Spleen (tissue), 11 donors: Measurements from ENCODE around the gene APBB1IP. TPM values are rescaled to one million over a fixed set of nuclear protein-coding genes. Genes with fewer than 3 reads are reported as not detected.
A peak's percentile ranks its signal among the peaks of the same experiment; 100 is the strongest.

Source experiments
- DNase-seq: peaks from one replicate; pipeline ENCODE4 v3.0.0-alpha.2; 2020
- H3K27ac ChIP-seq, 8 donors: fragments of 200-600 bp; sonication (generic) in 7 of 8; 1 replicate in 4 of 8; 2 replicates in 4 of 8; pipeline versions ENCODE4 v1.5.0 to v1.8.0; 2016 to 2021; ENCODE audit warnings: inconsistent platforms in 4 of 8, mild to moderate bottlenecking in 4 of 8, moderate library complexity in 1 of 8
- H3K27me3 ChIP-seq, 7 donors: fragments of 200-600 bp; sonication (generic) in 6 of 7; replicated peaks in 1 of 7; 1 replicate in 4 of 7; 2 replicates in 3 of 7; pipeline versions ENCODE4 v1.5.0 to v1.8.0; 2016 to 2021; ENCODE audit warnings: inconsistent platforms in 3 of 7, mild to moderate bottlenecking in 1 of 7
- H3K36me3 ChIP-seq, 6 donors: fragments of 200-600 bp; sonication (generic) in 5 of 6; 1 replicate in 4 of 6; 2 replicates in 2 of 6; pipeline versions ENCODE4 v1.5.0 to v1.8.0; 2016 to 2021; ENCODE audit warnings: inconsistent platforms in 2 of 6
- H3K4me1 ChIP-seq, 6 donors: fragments of 200-600 bp; sonication (generic) in 5 of 6; 1 replicate in 3 of 6; 2 replicates in 3 of 6; pipeline versions ENCODE4 v1.5.0 to v1.8.0; 2016 to 2021; ENCODE audit warnings: inconsistent platforms in 3 of 6
- H3K4me3 ChIP-seq, 8 donors: fragments of 200-600 bp; sonication (generic) in 7 of 8; 1 replicate in 4 of 8; 2 replicates in 4 of 8; pipeline versions ENCODE4 v1.5.0 to v1.8.0; 2016 to 2021; ENCODE audit warnings: inconsistent platforms in 4 of 8, mild to moderate bottlenecking in 4 of 8, moderate library complexity in 2 of 8
- H3K9me3 ChIP-seq, 8 donors: fragments of 200-600 bp; sonication (generic) in 7 of 8; 1 replicate in 4 of 8; 2 replicates in 4 of 8; pipeline versions ENCODE4 v1.5.0 to v1.8.0; 2016 to 2021; ENCODE audit warnings: inconsistent platforms in 4 of 8
- CTCF ChIP-seq, 11 experiments: fragments of 200-600 bp in 7 of 11; fragments of 450-650 bp in 4 of 11; sonication (generic) in 4 of 11; IDR thresholded peaks in 8 of 11; conservative IDR thresholded peaks in 3 of 11; 1 replicate in 7 of 11; 2 replicates in 4 of 11; pipeline versions ENCODE4 v1.4.0 to v1.8.0; 2016 to 2021; ENCODE audit warnings: antibody characterized with exemption in 11 of 11, inconsistent platforms in 4 of 11, mild to moderate bottlenecking in 1 of 11
- POLR2A ChIP-seq, 3 donors: fragments of 450-650 bp; IDR thresholded peaks; one replicate each; pipeline ENCODE4 v1.5.1; 2017; ENCODE audit warnings: antibody characterized with exemption in 3 of 3, mild to moderate bottlenecking in 1 of 3
- POLR2AphosphoS5 ChIP-seq, 3 donors: sonication (generic); formaldehyde crosslinking; IDR thresholded peaks; one replicate each; pipeline ENCODE4 v1.5.1; 2017; ENCODE audit warnings: antibody characterized with exemption in 3 of 3
- WGBS, 5 donors: extraction: QIAGEN DNeasy Blood & Tissue Kit in 3 of 5; methylation state at CpG; one replicate each; pipeline versions ENCODE4 v1.1.5 to v1.1.7; 2013 to 2018; 5-methylcytosine and 5-hydroxymethylcytosine counted together
- intact Hi-C: fragments of 100-400 bp; cut with DNase I; formaldehyde crosslinking; loops from one replicate; pipeline ENCODE4 v1.15.0; 2023; ENCODE audit warnings: low total_unique reads
- polyA plus RNA-seq, 3 donors: library from polyadenylated mRNA; stranded (reverse); fragments of 200-250 nt; gene quantifications; one replicate each; pipeline ENCODE4 v1.2.1, GENCODE V29; 2013
- total RNA-seq, 7 donors: library from RNA; depleted of rRNA in 3 of 7; stranded (reverse); fragments of >200 nt in 3 of 7; fragmentation: NEBNext Ultra II Directional in 4 of 7; extraction: Animal tissue kit (Norgen Biotek cat#: 25700) in 4 of 7; gene quantifications; one replicate each; pipeline versions ENCODE4 v1.1.0 to v1.2.1, GENCODE V29; 2016 to 2021
- donor health status: healthy with polysubstance abuse.
- donor health status: DM: no; HTN: no; CAD: no; lungs with moderate emphysema.
- donor health status: DM: no; HTN: no; CAD: no.
- donor health status: Bipolar disorder and iron deficiency.
- donor health status: healthy.
- donor health status: DM: no; HTN: no; CAD: no.
- donor health status: DM: yes; HTN: yes; CAD: no.

The APBB1IP gene
- total and polyA plus RNA-seq, 10 donors: 19.7 to 136 (median 79.2) TPM

- Histone ChIP-seq H3K4me3 (peak overlapping the region; percentile 58 to 79 (median 63)), H3K27me3 (peaks cover 0 to 12% (median 0%) of the 10 kb centered on the region in 7 donors), H3K36me3 (peaks cover 0 to 2% (median 0%) of the 10 kb centered on the region in 6 donors), H3K9me3 (no peaks in the 10 kb centered on the region), H3K27ac (peak overlapping the region; percentile 92 to 99 (median 95)), H3K4me1 (peaks cover 10 to 81% (median 38%) of the 10 kb centered on the region in 6 donors)
- DNase-seq: peak; percentile 94
- TF ChIP-seq POLR2AphosphoS5 (IDR thresholded peaks at IDR 0.05) (peak; percentile 50 to 76 (median 58)), CTCF (IDR thresholded peaks at IDR 0.05 in 8 of 11, conservative IDR thresholded peaks at IDR 0.05 in 3 of 11) (no peak)
- intact Hi-C loops: no loop called here
- WGBS, 5 donors: 1 to 2% (median 1%) methylated on average over 19 to 59 of the region's 59 CpGs
Observed at GRCh38 chr10:26438534-26439341, 597 bp downstream of the APBB1IP start.

GRCh38 chr10:26439406-26440087, 1.4 kb downstream of the APBB1IP start:
- intact Hi-C loops: no loop called here
- H3K4me3 ChIP-seq: peak overlapping the region; percentile 58 to 79 (median 63)
- H3K4me1 ChIP-seq: peaks cover 10 to 86% (median 38%) of the 10 kb centered on the region in 6 donors

GRCh38 chr10:26440088-26440470, 1.9 kb downstream of the APBB1IP start:
- Histone ChIP-seq H3K9me3 (no peaks in the 10 kb centered on the region), H3K4me3 (peak overlapping the region; percentile 58 to 79 (median 63)), H3K4me1 (peaks cover 10 to 92% (median 38%) of the 10 kb centered on the region in 6 donors), H3K27me3 (peaks cover 0 to 12% (median 0%) of the 10 kb centered on the region in 7 donors), H3K27ac (peak overlapping the region; percentile 92 to 99 (median 95)), H3K36me3 (peaks cover 0 to 9% (median 0%) of the 10 kb centered on the region in 6 donors)
- intact Hi-C loops: no loop called here
- no peak for DNase-seq
- TF ChIP-seq CTCF (IDR thresholded peaks at IDR 0.05 in 8 of 11, conservative IDR thresholded peaks at IDR 0.05 in 3 of 11): no peak
- WGBS, 5 donors: 4 to 21% (median 17%) methylated on average over 1 of the region's 1 CpG

More at GRCh38 chr10:26439406-26440087, 1.4 kb downstream of the APBB1IP start:
- no peak for DNase-seq
- no peaks in the 10 kb centered on the region for H3K9me3 ChIP-seq
- no peak for TF ChIP-seq CTCF (IDR thresholded peaks at IDR 0.05 in 8 of 11, conservative IDR thresholded peaks at IDR 0.05 in 3 of 11)
- peak in 1 of 3 donors; percentile 11 for TF ChIP-seq POLR2A (IDR thresholded peaks at IDR 0.05)
- peaks cover 0 to 9% (median 0%) of the 10 kb centered on the region in 6 donors for H3K36me3 ChIP-seq
- peaks cover 0 to 12% (median 0%) of the 10 kb centered on the region in 7 donors for H3K27me3 ChIP-seq
- peak overlapping the region; percentile 92 to 99 (median 95) for H3K27ac ChIP-seq
- WGBS, 5 donors: 13 to 36% (median 20%) methylated on average over 14 of the region's 14 CpGs
